GDM1 (cell line): ENCODE data around the gene CCDC146.
"Not testable (repeated sequence)": the region's sequence is repeated elsewhere in the genome, so short reads cannot be mapped to it uniquely, and the experiment has no call there.

ENCODE experiments used
- DNase-seq: peaks from one replicate; lab custom pipeline; 2025; lab: John Stamatoyannopoulos, UW

CCDC146 gene

GRCh38 chr7:77202481-77202976 lies 80.1 kb downstream of the CCDC146 start:
- DNase-seq: no peak

- no peak for DNase-seq
These were observed 83.3 kb downstream of the CCDC146 start for GRCh38 chr7:77205706-77206105.

GRCh38 chr7:77208416-77208815 lies 86.0 kb downstream of the CCDC146 start:
- no peak for DNase-seq

GRCh38 chr7:77209479-77210139 lies 87.2 kb downstream of the CCDC146 start:
- no peak for DNase-seq

DNA sequence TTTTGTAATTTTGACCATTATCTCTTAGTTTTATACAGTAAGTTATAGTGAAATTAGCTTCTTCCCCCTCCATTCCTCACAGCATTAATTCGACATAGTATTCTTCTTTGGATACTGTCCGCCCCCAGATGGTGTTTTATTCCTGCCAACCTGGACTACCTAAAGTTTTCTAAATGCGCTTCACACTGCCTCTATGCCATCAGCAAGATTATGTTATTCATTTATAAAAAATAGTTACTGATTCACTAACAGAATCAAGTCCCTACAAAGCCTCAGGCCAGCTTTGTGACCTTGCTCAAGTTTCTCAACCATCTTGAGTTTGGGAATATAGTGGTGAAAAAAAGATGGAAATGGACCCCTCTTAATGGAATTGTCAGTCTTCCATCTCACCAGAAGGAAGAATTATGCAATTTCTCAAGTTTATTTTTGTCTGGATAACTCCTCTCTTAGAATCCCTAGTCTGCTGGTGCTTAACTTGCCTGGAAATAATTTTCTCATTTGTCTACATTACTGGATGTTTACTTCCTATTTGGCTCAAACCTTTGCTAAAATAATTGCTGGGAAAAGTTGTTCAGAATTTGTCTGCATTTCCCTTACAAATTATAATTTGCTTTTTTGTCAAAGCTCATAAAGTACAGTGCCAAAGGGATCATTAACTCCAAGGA lies 93.9 kb downstream of the CCDC146 start:
- no peak for DNase-seq

DNA sequence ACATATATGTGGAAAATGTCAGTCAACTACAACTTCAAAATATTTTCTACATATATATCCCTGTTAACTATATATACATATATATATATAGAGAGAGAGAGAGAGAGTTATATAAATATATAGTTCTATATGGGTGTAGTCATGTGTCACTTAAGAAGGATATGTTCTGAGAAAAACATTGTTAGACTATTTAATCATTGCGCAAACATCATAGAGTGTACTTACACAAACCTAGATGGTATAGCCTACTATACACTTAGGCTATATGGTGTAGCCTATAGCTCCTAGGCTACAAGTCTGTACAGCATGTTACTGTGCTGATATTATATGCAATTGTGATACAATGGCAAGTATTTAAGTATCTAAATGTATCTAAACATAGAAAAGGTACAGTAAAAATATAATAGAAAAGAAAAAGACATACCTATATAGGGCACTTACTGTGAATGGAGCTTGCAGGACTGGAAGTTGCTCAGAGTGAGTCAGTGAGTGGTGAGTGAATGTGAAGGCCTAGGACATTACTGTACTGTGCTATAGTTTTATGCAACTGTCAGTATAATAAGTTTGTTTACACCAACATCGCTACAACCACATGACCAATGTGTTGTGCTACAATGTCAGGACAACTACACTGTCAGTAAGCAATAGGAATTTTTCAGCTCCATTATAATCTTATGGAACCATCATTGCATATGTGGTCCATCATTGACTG lies 95.2 kb downstream of the CCDC146 start:
- no peak for DNase-seq

DNA sequence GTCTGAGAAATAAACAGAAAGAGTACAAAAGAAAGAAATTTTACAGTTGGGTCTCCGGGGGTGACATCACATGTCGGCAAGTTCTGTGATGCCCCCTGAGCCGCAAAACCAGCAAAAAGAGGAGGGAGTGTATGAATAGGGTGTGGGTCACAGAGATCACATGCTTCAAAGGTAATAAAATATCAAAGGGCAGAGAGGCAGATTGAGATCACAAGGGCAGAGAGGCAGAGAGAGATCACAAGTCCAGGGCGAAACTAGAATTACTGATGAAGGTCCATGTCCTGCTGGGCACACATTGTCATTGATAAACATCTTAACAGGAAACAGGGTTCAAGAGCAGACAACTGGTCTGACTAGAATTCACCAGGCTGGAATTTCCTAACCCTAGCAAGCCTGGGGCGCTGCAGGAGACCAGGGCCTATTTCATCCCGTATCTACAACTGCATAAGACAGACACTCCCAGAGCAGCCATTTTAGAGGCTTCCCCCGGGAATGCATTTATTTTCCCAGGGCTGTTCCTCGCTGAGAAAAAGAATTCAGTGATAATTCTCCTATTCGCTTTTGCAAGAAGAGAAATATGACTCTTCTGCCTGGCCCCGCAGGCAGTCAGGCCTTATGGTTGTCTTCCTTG lies 97.4 kb downstream of the CCDC146 start:
- DNase-seq: not testable (repeated sequence)

DNA sequence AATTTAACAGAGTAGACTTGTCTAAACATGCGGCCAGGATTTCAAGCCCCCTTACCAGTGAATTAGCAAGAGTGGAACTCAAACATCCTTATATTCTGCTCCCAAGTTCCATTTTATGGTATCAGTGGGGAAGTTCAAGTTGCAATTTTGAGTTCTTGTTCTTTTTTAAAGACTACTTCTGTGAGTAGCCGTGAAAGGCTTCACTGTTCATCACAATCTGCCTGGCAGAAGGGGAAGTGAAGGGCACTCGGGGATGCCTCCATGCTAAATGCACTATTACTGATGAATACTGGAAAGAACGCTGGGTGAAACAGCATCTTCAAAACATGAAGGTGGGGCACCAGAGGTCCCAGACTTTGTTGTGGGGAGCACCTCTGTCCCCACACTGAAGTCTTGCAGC lies 99.7 kb downstream of the CCDC146 start:
- DNase-seq: peak; percentile 29

DNA sequence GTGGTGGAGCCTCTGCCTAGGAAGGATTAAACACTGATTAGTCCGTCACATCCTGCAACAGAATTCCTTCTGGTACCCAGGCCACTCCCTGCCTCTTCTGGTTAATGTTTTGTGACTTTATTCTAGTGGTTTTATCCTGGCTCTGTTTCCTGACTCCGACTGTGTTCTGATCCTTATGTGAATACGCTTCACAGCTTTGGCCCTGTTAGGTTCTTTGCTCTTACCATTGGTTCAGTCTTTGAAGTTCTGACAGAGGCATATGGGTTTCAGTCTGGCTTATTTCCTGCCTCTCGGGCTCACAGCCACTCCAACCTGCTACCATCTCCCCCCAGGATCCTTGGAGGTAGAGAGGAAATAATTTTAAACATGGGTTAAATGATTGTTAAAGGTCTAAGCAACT lies 100.4 kb downstream of the CCDC146 start:
- no peak for DNase-seq

DNA sequence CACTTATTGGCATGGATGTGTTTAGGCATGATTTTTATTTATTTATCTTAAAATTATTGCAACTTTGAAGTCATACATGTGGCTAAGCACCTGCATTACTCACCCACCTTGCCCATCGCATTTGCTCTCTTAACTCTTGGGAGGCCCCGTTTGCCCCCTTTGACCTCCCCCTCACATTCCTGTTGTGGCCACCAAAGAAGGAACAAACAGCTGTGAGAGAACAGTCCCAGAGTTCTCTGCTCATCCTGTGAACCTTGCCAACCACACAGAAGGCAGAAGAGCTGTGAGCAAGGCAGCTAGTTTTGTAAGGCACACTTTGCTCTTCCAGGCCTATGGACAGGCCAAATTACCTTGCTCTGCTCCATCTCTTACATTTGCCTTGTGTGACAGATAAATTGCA lies 100.8 kb downstream of the CCDC146 start:
- DNase-seq: no peak

- DNase-seq: no peak
These were observed 104.0 kb downstream of the CCDC146 start for GRCh38 chr7:77226357-77226839.

- DNase-seq: not testable (repeated sequence)
These were observed 106.4 kb downstream of the CCDC146 start for GRCh38 chr7:77228795-77229194.

- DNase-seq: no peak
These were observed 110.1 kb downstream of the CCDC146 start for GRCh38 chr7:77232467-77232866.

- no peak for DNase-seq
These were observed 112.9 kb downstream of the CCDC146 start for GRCh38 chr7:77235276-77235675.

DNA sequence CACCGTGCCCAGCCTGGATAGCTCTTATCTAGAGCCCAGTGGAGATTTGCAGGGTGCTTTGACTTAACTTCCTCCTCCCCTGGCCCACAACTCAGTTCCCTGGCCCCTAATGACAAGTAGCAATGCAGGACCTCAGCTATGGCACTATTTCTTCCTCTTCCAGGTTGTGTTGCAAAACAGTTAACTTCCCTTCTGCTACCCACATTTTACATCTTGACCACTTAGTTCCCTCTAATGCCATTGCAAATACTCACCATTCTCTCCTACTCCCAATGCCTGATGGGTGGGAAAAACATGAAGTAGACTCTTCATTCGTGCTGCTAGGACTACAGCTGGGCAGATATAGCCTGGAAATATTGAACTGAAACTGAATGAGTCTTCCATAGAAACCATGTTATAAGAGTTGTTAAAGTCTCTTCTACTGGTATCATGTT lies 116.3 kb downstream of the CCDC146 start:
- peak; percentile 65 for DNase-seq

DNA sequence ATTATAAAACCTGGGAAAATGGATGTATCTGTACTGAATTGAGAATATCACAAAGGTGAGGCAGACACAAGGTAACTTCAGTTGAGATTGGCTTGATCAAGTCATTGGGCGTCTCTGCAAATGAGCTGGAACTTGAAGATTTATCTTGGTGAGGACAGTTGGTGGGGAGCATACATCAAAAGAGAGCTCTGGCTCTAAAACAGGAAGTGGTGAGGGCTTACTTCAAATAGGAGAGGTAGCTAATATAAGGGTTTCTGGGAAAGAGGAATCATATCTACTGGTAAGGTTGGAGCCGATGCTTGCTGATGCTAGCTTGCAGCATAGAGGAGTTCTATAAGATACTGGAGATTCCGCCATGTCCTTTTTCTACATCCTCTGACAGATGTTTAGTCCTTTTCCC lies 117.1 kb downstream of the CCDC146 start:
- no peak for DNase-seq

DNA sequence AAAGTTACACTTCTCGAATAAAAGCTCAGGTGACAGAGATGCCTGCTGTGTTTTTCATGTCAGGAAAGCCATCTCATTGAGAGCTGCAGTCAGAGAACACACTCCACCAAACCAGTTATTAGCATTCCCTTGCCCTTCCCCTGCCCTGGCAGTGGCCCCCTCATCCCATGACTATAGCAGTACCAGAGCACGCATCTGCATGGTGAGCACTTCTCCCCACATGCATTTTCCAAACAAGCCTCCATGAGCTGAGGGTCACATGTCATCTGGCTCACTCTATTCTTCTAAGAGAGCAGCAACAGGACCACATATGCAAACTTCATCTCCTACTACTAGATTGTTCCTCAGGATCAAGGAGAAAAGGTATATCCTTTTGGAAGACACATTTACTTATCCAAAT lies 119.7 kb downstream of the CCDC146 start:
- no peak for DNase-seq

- DNase-seq: no peak
These were observed 120.1 kb downstream of the CCDC146 start for GRCh38 chr7:77242554-77242953.

GRCh38 chr7:77244222-77244934 lies 122.0 kb downstream of the CCDC146 start:
- no peak for DNase-seq

DNA sequence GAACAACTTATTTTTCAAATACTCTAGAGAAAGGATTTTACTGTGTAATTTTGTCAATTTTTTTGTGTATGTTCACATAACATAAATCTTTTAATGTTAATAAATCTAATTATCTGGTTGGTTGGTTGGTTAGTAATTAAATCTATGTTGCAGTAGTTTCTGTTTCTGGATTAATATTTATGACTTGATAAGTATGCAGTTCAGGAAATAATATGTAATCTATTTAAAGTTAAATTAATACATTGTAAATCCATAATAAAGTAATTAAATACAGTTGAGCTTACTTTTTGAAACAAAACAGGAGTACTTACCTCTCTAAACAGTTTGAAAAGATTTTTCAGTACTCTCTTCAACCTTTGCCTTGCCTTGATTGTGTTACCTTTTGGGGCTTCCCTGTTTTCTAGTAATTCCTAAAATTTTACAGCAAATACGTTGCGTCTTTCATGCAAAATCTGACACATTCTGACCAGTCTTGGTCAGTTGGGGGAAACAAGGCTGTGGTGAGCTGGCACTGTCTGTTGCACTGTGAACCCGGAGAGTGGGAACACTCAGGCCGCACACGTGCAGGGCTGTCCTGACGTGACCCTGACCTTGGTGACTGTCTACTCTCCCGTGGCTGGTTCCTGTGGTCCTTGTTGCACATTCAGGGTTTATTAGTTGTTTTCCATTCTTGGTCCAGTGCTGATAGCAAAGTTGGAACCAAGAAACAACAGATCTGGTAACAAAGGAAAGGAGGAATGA lies 122.8 kb downstream of the CCDC146 start:
- no peak for DNase-seq

DNA sequence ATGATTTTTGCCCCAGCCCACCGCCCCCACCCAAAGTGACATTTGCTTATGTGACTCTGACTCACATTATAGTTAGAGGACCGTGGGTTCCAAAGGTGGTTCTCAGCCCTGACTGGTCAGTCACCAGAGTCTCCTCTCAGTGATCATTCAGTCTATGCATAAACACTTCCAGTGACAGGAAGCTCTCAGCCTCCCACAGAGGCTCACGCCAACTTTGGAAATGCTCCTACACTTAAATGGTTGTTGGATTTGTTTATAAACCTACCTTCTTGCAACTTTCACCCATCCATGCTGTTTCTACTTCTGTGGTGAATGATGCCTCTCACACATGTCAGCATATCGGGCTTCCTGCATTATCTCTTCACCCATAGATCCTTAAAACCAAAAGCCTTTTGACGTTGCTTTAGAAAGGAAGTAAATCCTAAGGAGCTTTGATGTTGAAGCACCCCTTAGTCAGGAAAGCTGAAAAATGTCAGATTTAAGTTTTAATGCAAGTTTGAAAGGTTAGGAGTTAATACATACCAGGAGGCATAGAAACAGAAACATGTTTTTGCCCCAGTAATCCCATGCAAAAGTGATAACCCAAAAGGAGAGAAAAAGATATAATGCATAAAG lies 123.7 kb downstream of the CCDC146 start:
- DNase-seq: no peak
